Sigmoid colon (tissue), 4 donors: ENCODE results near the gene VASH2.

ENCODE experiments used
- EP300 ChIP-seq, 4 donors: sonication (generic); formaldehyde crosslinking; IDR thresholded peaks; one replicate each; pipeline ENCODE4 v1.6.1; 2017; ENCODE audit warnings: antibody characterized with exemption in 4 of 4
- POLR2A ChIP-seq, 2 donors: fragments of 450-650 bp; IDR thresholded peaks; one replicate each; pipeline ENCODE4 v1.6.1; 2016; ENCODE audit warnings: antibody characterized with exemption in 2 of 2, mild to moderate bottlenecking in 2 of 2, moderate library complexity in 2 of 2
- POLR2AphosphoS5 ChIP-seq, 4 donors: sonication (generic); formaldehyde crosslinking; IDR thresholded peaks; one replicate each; pipeline ENCODE4 v1.6.1; 2017; ENCODE audit warnings: antibody characterized with exemption in 4 of 4
- TF ChIP-seq, protein P1 (sequence below), 4 experiments: fragments of 450-650 bp in 3 of 4; fragments of 200-600 bp in 1 of 4; IDR thresholded peaks; one replicate each; pipeline ENCODE4 v1.5.1; 2016 to 2019; ENCODE audit warnings: antibody characterized with exemption in 4 of 4, mild to moderate bottlenecking in 3 of 4, moderate library complexity in 2 of 4

DNA sequence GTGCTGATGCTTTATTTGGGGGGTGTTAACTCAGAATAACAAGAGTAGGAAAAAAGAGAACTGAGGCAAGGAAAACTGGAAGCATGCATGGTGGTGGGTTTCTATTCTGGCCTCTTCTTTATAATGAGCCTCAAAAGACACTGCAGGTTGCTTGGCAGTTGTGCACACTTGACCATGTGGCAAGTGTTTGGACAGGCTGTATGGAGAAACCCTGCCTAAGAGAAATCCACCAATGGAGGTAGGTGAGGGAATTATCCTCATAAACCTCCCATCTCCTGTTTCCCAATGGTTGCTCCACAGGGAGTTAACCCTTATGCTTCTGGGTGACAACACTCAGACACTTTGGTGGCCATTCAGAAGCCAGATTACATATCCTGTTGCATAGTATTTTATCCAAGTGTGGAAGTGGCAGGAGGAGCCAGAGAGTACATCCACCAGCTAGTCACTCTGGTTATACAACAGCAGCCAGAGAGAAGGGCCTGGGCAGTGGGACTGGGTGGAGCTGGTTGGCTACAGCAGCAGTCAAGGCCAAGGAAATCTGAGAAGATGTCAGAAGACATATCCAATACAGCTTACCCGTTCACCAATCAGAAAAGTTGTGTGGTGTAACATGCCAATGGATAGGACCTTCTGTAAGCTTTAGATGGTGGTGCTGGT, 16.4 kb upstream of the VASH2 start:
- TF ChIP-seq POLR2AphosphoS5 (IDR thresholded peaks at IDR 0.05) (no peak), EP300 (IDR thresholded peaks at IDR 0.05) (no peak), POLR2A (IDR thresholded peaks at IDR 0.05) (no peak)
- TF ChIP-seq, protein P1, sequence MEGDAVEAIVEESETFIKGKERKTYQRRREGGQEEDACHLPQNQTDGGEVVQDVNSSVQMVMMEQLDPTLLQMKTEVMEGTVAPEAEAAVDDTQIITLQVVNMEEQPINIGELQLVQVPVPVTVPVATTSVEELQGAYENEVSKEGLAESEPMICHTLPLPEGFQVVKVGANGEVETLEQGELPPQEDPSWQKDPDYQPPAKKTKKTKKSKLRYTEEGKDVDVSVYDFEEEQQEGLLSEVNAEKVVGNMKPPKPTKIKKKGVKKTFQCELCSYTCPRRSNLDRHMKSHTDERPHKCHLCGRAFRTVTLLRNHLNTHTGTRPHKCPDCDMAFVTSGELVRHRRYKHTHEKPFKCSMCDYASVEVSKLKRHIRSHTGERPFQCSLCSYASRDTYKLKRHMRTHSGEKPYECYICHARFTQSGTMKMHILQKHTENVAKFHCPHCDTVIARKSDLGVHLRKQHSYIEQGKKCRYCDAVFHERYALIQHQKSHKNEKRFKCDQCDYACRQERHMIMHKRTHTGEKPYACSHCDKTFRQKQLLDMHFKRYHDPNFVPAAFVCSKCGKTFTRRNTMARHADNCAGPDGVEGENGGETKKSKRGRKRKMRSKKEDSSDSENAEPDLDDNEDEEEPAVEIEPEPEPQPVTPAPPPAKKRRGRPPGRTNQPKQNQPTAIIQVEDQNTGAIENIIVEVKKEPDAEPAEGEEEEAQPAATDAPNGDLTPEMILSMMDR (IDR thresholded peaks at IDR 0.05): no peak
